H1 (cell line): ENCODE results near the gene CHTF18.
"Not testable (repeated sequence)": the region's sequence is repeated elsewhere in the genome, so short reads cannot be mapped to it uniquely, and the experiment has no call there.

Experiments used
- GABPA ChIP-seq: IDR thresholded peaks from 2 replicates; pipeline ENCODE4 v1.6.1; 2011; ENCODE audit warnings: mild to moderate bottlenecking, low read length, moderate library complexity, borderline replicate concordance; ENCODE audit not compliant: insufficient read depth
- NRF1 ChIP-seq: IDR thresholded peaks from 2 replicates; pipeline ENCODE4 v1.6.1; 2011; ENCODE audit warnings: mild to moderate bottlenecking, low read depth, low read length, improper control_type of control experiment
- POLR2A ChIP-seq, 2 experiments: IDR thresholded peaks; 1 replicate in 1 of 2; 2 replicates in 1 of 2; pipeline ENCODE4 v1.6.1; 2011; ENCODE audit warnings: low read depth in 2 of 2, low read length in 2 of 2, mild to moderate bottlenecking in 2 of 2; ENCODE audit errors: control extremely low read depth in 1 of 2
- POLR2AphosphoS5 ChIP-seq: IDR thresholded peaks from 2 replicates; pipeline ENCODE4 v1.6.1; 2011; ENCODE audit warnings: low read depth, low read length
- RAD21 ChIP-seq, 2 experiments: IDR thresholded peaks in 1 of 2; conservative IDR thresholded peaks in 1 of 2; 2 replicates each; pipeline ENCODE4 v1.6.1; 2011; ENCODE audit warnings: low read depth in 2 of 2, low read length in 2 of 2, improper control_type of control experiment in 1 of 2, inconsistent platforms in 1 of 2, mild to moderate bottlenecking in 1 of 2, moderate library complexity in 1 of 2
- SIN3A ChIP-seq, 2 experiments: IDR thresholded peaks in 1 of 2; conservative IDR thresholded peaks in 1 of 2; 2 replicates each; pipeline ENCODE4 v1.6.1; 2011 to 2012; ENCODE audit warnings: low read length in 2 of 2, improper control_type of control experiment in 1 of 2, low read depth in 1 of 2, mild to moderate bottlenecking in 1 of 2
- YY1 ChIP-seq: IDR thresholded peaks from 2 replicates; pipeline ENCODE4 v1.6.1; 2011; ENCODE audit warnings: low read depth, mild to moderate bottlenecking, low read length
- ZNF274 ChIP-seq: IDR thresholded peaks from 2 replicates; pipeline ENCODE4 v1.7.0; 2012; ENCODE audit warnings: low read length, borderline replicate concordance; ENCODE audit errors: extremely low read depth
- TF ChIP-seq, protein P1 (sequence below), 3 experiments: IDR thresholded peaks; 1 replicate in 2 of 3; 2 replicates in 1 of 3; pipeline versions ENCODE4 v1.5.1 to v1.6.1; 2011; ENCODE audit warnings: low read length in 3 of 3, mild to moderate bottlenecking in 3 of 3, inconsistent platforms in 2 of 3, low read depth in 1 of 3, moderate library complexity in 1 of 3; ENCODE audit not compliant: insufficient read depth in 1 of 3; ENCODE audit errors: control extremely low read depth in 1 of 3
- TF ChIP-seq, protein P2 (sequence below): IDR thresholded peaks from 2 replicates; pipeline ENCODE4 v1.6.1; 2012; ENCODE audit warnings: inconsistent platforms
- TF ChIP-seq, protein P3 (sequence below): IDR thresholded peaks from 2 replicates; pipeline ENCODE4 v1.6.1; 2012; ENCODE audit warnings: low read length, inconsistent platforms

DNA sequence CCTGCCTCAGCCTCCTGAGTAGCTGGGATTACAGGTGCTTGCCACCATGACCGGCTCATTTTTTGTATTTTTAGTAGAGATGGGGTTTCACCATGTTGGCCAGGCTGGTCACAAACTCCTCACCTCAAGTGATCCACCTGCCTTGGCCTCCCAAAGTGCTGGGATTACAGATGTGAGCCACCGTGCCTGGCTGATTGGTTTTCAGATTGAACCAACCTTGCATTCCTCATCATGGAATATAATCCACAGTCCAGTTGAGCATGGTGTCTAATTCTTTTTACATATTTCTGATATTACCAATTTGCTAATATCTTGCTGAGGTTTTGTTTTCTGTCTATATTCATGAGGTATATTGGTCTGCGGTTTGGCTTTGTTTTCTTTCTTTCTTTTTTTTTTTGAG is 48.4 kb downstream of the CHTF18 start:
- TF ChIP-seq, protein P1, sequence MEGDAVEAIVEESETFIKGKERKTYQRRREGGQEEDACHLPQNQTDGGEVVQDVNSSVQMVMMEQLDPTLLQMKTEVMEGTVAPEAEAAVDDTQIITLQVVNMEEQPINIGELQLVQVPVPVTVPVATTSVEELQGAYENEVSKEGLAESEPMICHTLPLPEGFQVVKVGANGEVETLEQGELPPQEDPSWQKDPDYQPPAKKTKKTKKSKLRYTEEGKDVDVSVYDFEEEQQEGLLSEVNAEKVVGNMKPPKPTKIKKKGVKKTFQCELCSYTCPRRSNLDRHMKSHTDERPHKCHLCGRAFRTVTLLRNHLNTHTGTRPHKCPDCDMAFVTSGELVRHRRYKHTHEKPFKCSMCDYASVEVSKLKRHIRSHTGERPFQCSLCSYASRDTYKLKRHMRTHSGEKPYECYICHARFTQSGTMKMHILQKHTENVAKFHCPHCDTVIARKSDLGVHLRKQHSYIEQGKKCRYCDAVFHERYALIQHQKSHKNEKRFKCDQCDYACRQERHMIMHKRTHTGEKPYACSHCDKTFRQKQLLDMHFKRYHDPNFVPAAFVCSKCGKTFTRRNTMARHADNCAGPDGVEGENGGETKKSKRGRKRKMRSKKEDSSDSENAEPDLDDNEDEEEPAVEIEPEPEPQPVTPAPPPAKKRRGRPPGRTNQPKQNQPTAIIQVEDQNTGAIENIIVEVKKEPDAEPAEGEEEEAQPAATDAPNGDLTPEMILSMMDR (IDR thresholded peaks at IDR 0.05; ENCODE audit: control extremely low read depth in 1 of 3, insufficient read depth in 1 of 3, low read depth in 1 of 3, low read length in 3 of 3), result not testable (repeated sequence)
- TF ChIP-seq, protein P2, sequence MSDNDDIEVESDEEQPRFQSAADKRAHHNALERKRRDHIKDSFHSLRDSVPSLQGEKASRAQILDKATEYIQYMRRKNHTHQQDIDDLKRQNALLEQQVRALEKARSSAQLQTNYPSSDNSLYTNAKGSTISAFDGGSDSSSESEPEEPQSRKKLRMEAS, result not testable (repeated sequence)
- not testable (repeated sequence) for TF ChIP-seq NRF1; POLR2A (IDR thresholded peaks at IDR 0.05; ENCODE audit: control extremely low read depth in 1 of 2, low read depth in 2 of 2, low read length in 2 of 2); ZNF274; RAD21 (IDR thresholded peaks at IDR 0.05 in 1 of 2, conservative IDR thresholded peaks at IDR 0.05 in 1 of 2; ENCODE audit: low read depth in 2 of 2, low read length in 2 of 2); SIN3A (conservative IDR thresholded peaks at IDR 0.05 in 1 of 2, IDR thresholded peaks at IDR 0.05 in 1 of 2; ENCODE audit: low read depth in 1 of 2, low read length in 2 of 2); POLR2AphosphoS5; YY1; GABPA
- TF ChIP-seq, protein P3, sequence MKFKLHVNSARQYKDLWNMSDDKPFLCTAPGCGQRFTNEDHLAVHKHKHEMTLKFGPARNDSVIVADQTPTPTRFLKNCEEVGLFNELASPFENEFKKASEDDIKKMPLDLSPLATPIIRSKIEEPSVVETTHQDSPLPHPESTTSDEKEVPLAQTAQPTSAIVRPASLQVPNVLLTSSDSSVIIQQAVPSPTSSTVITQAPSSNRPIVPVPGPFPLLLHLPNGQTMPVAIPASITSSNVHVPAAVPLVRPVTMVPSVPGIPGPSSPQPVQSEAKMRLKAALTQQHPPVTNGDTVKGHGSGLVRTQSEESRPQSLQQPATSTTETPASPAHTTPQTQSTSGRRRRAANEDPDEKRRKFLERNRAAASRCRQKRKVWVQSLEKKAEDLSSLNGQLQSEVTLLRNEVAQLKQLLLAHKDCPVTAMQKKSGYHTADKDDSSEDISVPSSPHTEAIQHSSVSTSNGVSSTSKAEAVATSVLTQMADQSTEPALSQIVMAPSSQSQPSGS, result not testable (repeated sequence)
